Measurements from ENCODE around the gene ZNF521.
"Not testable (repeated sequence)": the region's sequence is repeated elsewhere in the genome, so short reads cannot be mapped to it uniquely, and the experiment has no call there.

ZNF521 gene

DNA sequence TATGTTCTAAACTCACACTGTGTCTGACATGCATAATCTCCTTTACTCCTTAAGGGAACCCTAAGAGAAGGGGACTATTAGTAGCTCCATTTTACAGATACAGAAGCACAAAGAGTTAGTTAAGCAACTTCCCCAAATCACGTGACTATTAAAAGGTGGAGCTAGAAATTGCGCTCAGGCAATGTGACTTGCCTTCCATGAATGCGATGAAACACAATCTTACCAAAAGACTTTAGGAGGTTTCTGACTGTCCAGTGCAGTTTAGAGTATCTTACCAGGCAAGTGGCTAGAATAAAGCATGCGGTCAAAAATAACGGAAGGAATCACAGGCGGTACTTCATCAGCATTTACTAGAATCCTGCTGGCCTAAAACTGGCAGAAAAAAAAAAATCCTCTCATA is 70.4 kb downstream of the ZNF521 start:
- no peaks in the 10 kb centered on the region for H3K36me3 Mint-ChIP-seq (ENCODE audit: insufficient read depth)
- DNase-seq (ENCODE audit: low spot score in 2 of 2) (no peak), ATAC-seq (replicated peaks; ENCODE audit: extremely low read depth, poor library complexity, severe bottlenecking) (no peak)
- H3K27me3 Mint-ChIP-seq: peaks cover 11% of the 10 kb centered on the region
- H3K4me3 Mint-ChIP-seq: no peak overlapping the region
- no peaks in the 10 kb centered on the region for H3K4me1 Mint-ChIP-seq
- H3K9me3 Mint-ChIP-seq: no peaks in the 10 kb centered on the region
- H3K27ac Mint-ChIP-seq (ENCODE audit: low read depth): no peak overlapping the region

DNA sequence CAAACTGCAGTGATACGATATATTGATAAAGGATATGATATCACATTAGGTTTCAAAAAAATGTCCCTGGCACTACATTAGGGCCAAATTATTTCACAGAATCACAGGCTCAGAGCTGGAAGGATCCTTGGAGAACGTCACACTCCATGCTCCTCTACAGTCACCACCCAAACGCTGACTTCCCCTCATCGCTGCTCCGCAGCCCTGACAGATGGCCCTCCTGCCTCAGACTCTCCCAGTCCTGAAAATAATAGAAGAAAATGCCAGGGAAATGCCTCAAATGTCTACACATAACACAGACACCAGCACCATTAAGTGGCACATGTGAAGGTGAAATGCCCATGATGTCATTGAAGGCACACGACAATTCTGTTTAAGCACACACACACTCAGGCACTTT is 72.0 kb downstream of the ZNF521 start:
- Mint-ChIP-seq H3K4me3 (no peak overlapping the region), H3K27me3 (peaks cover 11% of the 10 kb centered on the region), H3K27ac (ENCODE audit: low read depth) (no peak overlapping the region), H3K4me1 (no peaks in the 10 kb centered on the region), H3K9me3 (no peaks in the 10 kb centered on the region), H3K36me3 (ENCODE audit: insufficient read depth) (no peaks in the 10 kb centered on the region)
- DNase-seq (ENCODE audit: low spot score in 2 of 2): no peak
- ATAC-seq (replicated peaks; ENCODE audit: extremely low read depth, poor library complexity, severe bottlenecking): no peak

DNA sequence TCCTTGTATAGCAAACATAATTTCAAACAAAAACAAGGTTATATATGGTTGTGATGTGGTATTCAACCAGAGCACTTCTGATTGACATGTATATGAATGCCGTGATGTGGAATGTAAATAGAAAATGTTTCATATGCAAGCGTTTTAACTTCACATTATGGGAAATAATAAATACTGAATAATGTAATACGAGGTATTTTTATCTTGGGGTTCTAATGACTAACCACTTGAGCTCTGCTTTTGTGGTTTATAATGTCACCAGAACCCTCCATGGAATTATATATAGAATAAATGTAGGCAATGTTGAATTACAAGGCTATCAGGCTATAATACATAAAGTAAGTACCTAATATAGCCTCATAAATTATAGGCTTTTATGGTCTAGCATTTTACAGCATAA is 72.4 kb downstream of the ZNF521 start:
- Mint-ChIP-seq H3K9me3 (no peaks in the 10 kb centered on the region), H3K36me3 (ENCODE audit: insufficient read depth) (no peaks in the 10 kb centered on the region), H3K4me3 (no peak overlapping the region), H3K27me3 (peaks cover 11% of the 10 kb centered on the region), H3K27ac (ENCODE audit: low read depth) (no peak overlapping the region), H3K4me1 (no peaks in the 10 kb centered on the region)
- no peak for DNase-seq (ENCODE audit: low spot score in 2 of 2)
- ATAC-seq (replicated peaks; ENCODE audit: extremely low read depth, poor library complexity, severe bottlenecking): no peak

DNA sequence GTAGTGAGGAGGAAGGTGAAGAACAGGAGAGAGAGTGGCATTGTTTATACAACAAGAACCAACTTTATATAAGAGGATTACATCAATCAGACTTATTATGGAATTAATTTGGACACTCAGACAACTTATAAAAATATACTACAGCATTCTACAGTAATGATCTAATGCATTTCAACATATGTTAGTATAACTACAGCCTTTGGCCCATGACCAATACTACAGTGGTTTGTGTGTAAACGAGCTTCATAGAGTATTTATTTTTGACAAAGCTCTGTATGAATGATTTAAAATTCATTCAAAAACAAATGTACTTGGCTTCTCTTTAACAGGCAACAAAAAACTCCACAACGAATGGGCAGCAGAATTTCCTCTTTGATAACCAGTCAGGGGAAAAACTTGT is 72.8 kb downstream of the ZNF521 start:
- Mint-ChIP-seq H3K4me3 (no peak overlapping the region), H3K27me3 (peaks cover 11% of the 10 kb centered on the region), H3K4me1 (no peaks in the 10 kb centered on the region), H3K36me3 (ENCODE audit: insufficient read depth) (no peaks in the 10 kb centered on the region), H3K27ac (ENCODE audit: low read depth) (no peak overlapping the region), H3K9me3 (no peaks in the 10 kb centered on the region)
- ATAC-seq (replicated peaks; ENCODE audit: extremely low read depth, poor library complexity, severe bottlenecking) (no peak), DNase-seq (ENCODE audit: low spot score in 2 of 2) (no peak)

DNA sequence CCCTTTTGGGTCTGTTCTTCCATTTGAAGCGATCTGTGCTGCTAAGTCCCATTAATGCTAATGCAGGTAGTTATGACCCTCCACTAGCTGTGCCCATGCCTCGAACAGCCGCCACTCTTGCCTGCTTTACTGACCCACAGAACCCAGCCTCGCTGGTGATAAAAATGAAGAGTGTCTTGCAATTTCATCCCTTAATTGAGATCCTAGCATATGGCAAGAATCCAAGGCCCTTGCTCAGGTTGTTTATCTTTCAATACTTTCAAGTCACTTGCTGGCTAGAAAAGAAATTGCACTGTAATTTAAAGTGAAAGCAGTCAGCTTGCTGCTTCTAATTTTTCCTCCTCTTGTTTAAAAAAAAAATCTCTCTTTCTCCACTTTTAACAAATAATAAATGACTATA is 73.6 kb downstream of the ZNF521 start:
- ATAC-seq (replicated peaks; ENCODE audit: extremely low read depth, poor library complexity, severe bottlenecking) (no peak), DNase-seq (ENCODE audit: low spot score in 2 of 2) (no peak)
- peaks cover 11% of the 10 kb centered on the region for H3K27me3 Mint-ChIP-seq
- no peaks in the 10 kb centered on the region for H3K9me3 Mint-ChIP-seq
- H3K4me3 Mint-ChIP-seq: no peak overlapping the region
- no peaks in the 10 kb centered on the region for H3K4me1 Mint-ChIP-seq
- no peaks in the 10 kb centered on the region for H3K36me3 Mint-ChIP-seq (ENCODE audit: insufficient read depth)
- H3K27ac Mint-ChIP-seq (ENCODE audit: low read depth): no peak overlapping the region

DNA sequence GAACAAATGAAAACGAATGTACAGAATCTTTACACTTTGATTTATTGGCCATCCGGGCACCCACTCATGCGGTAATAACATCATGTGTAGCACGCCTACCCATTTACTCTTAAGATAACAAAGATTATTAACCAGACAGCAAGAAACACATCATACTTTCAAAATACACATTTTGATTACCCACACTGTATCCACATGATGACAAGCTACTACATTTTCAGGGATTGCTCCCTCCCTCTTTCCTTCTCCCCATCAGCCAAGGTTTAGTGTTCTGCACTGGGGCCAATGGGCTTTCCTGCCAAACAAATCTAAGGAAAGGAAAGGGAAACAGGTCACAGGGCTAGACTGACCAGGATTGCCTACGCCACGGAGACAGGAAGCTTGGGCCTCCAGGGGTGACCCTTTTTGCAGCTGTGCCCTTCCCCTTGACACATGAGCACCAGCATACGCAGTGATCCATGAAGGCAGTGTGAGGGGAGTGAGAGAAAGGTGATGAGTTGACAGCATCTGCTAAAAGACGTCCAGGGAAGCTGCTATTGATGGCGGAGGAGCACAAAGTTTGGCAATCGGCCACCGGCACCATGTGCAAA is 76.5 kb downstream of the ZNF521 start:
- no peak overlapping the region for H3K27ac Mint-ChIP-seq (ENCODE audit: low read depth)
- H3K4me1 Mint-ChIP-seq: no peaks in the 10 kb centered on the region
- H3K36me3 Mint-ChIP-seq (ENCODE audit: insufficient read depth): no peaks in the 10 kb centered on the region
- no peak for DNase-seq (ENCODE audit: low spot score in 2 of 2)
- H3K27me3 Mint-ChIP-seq: no peaks in the 10 kb centered on the region
- no peaks in the 10 kb centered on the region for H3K9me3 Mint-ChIP-seq
- ATAC-seq (replicated peaks; ENCODE audit: extremely low read depth, poor library complexity, severe bottlenecking): no peak
- no peak overlapping the region for H3K4me3 Mint-ChIP-seq

DNA sequence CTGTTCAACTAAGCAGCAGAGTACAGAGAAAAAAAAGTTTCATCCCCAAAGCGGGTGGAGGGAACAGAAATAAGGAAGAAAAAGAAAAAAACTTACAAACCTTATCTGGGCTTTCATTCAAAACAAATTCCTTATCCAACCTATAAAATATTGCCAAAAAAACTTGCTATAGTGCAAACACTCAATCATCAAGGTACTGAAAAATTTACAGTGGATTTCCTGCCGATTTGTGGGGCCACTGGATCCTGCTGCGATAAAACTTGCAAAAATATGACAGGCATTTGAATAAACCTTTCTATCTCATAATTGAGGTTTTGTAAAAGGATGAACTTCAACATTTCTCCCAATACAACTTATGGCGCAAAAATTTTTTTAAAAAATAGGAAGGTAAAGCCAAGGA is 77.0 kb downstream of the ZNF521 start:
- Mint-ChIP-seq H3K27ac (ENCODE audit: low read depth) (no peak overlapping the region), H3K27me3 (no peaks in the 10 kb centered on the region)
- DNase-seq (ENCODE audit: low spot score in 2 of 2): no peak

DNA sequence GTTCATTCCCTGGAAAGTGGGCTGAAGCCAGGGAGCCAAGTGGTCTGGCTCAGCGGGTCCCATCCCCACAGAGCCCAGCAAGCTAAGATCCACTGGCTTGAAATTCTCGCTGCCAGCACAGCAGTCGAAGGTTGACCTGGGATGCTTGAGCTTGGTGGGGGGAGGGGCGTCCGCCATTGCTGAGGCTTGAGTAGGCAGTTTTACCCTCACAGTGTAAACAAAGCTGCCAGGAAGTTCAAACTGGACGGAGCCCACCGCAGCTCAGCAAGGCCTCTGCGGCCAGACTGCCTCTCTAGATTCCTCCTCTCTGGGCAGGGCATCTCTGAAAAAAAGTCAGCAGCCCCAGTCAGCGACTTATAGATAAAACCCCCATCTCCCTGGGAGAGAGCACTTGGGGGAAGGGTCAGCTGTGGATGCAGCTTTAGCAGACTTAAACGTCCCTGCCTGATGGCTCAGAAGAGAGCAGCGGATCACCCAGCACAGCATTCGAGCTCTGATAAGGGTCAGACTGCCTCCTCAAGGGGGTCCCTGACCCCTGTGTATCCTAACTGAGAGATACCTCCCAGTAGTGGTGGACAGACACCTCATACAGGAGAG is 84.9 kb downstream of the ZNF521 start:
- not testable (repeated sequence) for H3K9me3 Mint-ChIP-seq; ATAC-seq (replicated peaks; ENCODE audit: extremely low read depth, poor library complexity, severe bottlenecking); H3K4me1 Mint-ChIP-seq; H3K27ac Mint-ChIP-seq (ENCODE audit: low read depth); H3K36me3 Mint-ChIP-seq (ENCODE audit: insufficient read depth); DNase-seq (ENCODE audit: low spot score in 2 of 2); H3K27me3 Mint-ChIP-seq; H3K4me3 Mint-ChIP-seq

More for the DNA sequence above, 77.0 kb downstream of the ZNF521 start:
- H3K9me3 Mint-ChIP-seq: no peaks in the 10 kb centered on the region
- H3K36me3 Mint-ChIP-seq (ENCODE audit: insufficient read depth): no peaks in the 10 kb centered on the region
- no peak for ATAC-seq (replicated peaks; ENCODE audit: extremely low read depth, poor library complexity, severe bottlenecking)
- H3K4me1 Mint-ChIP-seq: no peaks in the 10 kb centered on the region
- H3K4me3 Mint-ChIP-seq: no peak overlapping the region

DNA sequence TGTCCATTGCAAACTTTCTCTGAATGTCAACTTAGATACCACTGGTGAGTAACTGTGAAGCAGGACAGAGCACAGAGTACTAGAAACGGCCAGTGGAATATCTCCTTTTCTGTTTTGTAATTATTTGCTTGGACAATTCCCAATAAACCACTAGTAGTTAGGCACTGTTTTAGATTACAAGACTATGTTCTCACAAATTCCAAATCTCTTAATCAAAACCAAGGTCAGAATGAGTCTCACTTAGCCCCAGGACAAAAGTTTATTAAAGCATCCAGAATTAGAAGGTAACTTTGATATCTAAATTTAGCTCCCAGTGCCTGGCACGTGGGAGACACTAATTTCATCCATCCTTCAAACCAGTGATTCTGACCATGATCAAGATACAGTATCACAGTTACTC is 89.0 kb downstream of the ZNF521 start:
- ATAC-seq (replicated peaks; ENCODE audit: extremely low read depth, poor library complexity, severe bottlenecking) (no peak), DNase-seq (ENCODE audit: low spot score in 2 of 2) (no peak)
- H3K27ac Mint-ChIP-seq (ENCODE audit: low read depth): no peak overlapping the region
- H3K27me3 Mint-ChIP-seq: no peaks in the 10 kb centered on the region
- H3K4me1 Mint-ChIP-seq: no peaks in the 10 kb centered on the region
- H3K36me3 Mint-ChIP-seq (ENCODE audit: insufficient read depth): no peaks in the 10 kb centered on the region
- no peaks in the 10 kb centered on the region for H3K9me3 Mint-ChIP-seq
- no peak overlapping the region for H3K4me3 Mint-ChIP-seq

DNA sequence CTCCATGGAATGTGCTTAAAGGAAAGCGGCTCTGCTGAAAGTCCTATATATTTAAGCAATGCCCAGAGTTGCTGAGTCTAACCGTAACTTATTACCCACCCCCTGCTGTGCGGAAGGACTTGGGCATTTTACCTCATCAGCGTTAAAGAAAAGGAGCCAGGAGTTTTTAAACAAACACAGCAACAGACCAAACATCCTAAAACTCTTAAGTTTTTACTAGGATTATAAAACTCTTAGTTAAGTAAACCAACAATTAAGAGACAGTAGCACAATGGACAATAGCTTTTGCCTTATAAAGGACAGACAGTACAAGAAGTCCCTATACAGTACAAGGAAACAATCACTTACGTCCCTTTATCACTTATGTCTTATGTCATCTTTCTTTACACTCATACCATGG is 90.2 kb downstream of the ZNF521 start:
- H3K27ac Mint-ChIP-seq (ENCODE audit: low read depth): no peak overlapping the region
- DNase-seq (ENCODE audit: low spot score in 2 of 2) (no peak), ATAC-seq (replicated peaks; ENCODE audit: extremely low read depth, poor library complexity, severe bottlenecking) (no peak)
- no peaks in the 10 kb centered on the region for H3K9me3 Mint-ChIP-seq
- H3K4me1 Mint-ChIP-seq: no peaks in the 10 kb centered on the region
- H3K27me3 Mint-ChIP-seq: no peaks in the 10 kb centered on the region
- no peak overlapping the region for H3K4me3 Mint-ChIP-seq
- H3K36me3 Mint-ChIP-seq (ENCODE audit: insufficient read depth): no peaks in the 10 kb centered on the region

DNA sequence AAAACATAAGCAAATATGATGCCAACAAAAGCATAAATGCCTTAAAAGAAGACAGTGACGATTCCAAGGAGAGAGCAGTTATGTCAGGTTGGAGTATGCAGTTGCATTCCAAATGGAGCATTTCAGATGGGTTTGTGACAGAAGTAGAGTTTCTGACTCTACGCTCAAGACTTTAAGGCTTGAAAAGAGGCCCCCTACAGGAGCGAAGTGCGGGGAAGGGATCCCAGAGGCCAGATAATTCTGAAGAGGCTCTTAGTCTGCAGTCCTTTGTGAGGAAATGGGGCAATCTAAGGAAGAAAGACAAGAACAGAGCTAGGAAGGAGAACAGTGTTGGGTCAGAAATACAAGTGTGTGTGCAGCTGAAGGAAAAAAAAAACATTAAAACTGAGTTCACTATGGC is 95.5 kb downstream of the ZNF521 start:
- no peaks in the 10 kb centered on the region for H3K27me3 Mint-ChIP-seq
- DNase-seq (ENCODE audit: low spot score in 2 of 2) (no peak), ATAC-seq (replicated peaks; ENCODE audit: extremely low read depth, poor library complexity, severe bottlenecking) (no peak)
- peaks cover 6% of the 10 kb centered on the region for H3K9me3 Mint-ChIP-seq
- H3K27ac Mint-ChIP-seq (ENCODE audit: low read depth): no peak overlapping the region
- no peaks in the 10 kb centered on the region for H3K36me3 Mint-ChIP-seq (ENCODE audit: insufficient read depth)
- H3K4me1 Mint-ChIP-seq: no peaks in the 10 kb centered on the region
- no peak overlapping the region for H3K4me3 Mint-ChIP-seq

DNA sequence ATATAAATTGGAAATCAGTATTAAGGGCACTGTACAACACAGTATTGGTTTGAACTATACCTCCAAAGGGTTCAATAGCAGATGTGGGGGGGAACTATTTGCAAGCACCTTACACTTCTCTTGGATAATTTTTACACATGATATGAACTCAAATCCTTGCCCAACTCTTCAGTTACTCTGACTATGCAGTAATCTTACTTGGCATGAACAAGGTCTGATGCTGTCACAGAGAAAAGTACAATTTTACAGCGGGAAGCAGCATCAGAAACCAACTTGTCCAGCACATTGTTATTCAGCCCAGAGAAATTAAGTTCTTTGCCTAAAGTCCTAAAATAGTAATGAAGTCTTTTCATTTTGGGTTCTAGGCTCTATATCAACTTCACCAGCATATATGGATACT is 98.2 kb downstream of the ZNF521 start:
- no peak for ATAC-seq (replicated peaks; ENCODE audit: extremely low read depth, poor library complexity, severe bottlenecking)
- Mint-ChIP-seq H3K36me3 (ENCODE audit: insufficient read depth) (no peaks in the 10 kb centered on the region), H3K9me3 (peaks cover 6% of the 10 kb centered on the region), H3K4me1 (no peaks in the 10 kb centered on the region), H3K27me3 (no peaks in the 10 kb centered on the region), H3K27ac (ENCODE audit: low read depth) (no peak overlapping the region), H3K4me3 (no peak overlapping the region)
- no peak for DNase-seq (ENCODE audit: low spot score in 2 of 2)

DNA sequence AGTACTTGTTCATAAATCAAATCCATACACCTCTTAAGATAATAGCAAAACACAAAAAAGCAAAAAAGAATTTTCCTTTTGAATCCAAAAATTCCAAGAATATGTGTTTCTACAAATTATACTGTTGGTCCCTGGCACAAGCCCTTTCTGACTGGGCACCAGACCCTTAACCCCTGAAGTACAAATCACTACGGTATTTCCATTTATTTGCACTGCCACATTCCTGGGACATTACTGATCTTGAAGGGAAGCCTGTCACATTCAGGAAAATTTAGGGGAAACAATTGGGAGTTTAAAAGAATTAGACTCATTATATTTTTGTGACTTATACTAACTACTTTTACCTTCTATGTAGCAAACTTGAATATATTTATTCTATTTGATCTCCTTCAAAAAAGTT is 98.8 kb downstream of the ZNF521 start:
- Mint-ChIP-seq H3K4me1 (no peaks in the 10 kb centered on the region), H3K27me3 (no peaks in the 10 kb centered on the region), H3K36me3 (ENCODE audit: insufficient read depth) (no peaks in the 10 kb centered on the region), H3K27ac (ENCODE audit: low read depth) (no peak overlapping the region), H3K4me3 (no peak overlapping the region), H3K9me3 (peaks cover 6% of the 10 kb centered on the region)
- ATAC-seq (replicated peaks; ENCODE audit: extremely low read depth, poor library complexity, severe bottlenecking): no peak
- DNase-seq (ENCODE audit: low spot score in 2 of 2): no peak

All from central memory CD8-positive, alpha-beta T cell (primary cell).